Spleen (tissue), 7 donors: ENCODE measurements around the gene NTNG1.

Experiments
- CTCF ChIP-seq, 11 experiments: fragments of 200-600 bp in 7 of 11; fragments of 450-650 bp in 4 of 11; sonication (generic) in 4 of 11; IDR thresholded peaks in 8 of 11; conservative IDR thresholded peaks in 3 of 11; 1 replicate in 7 of 11; 2 replicates in 4 of 11; pipeline versions ENCODE4 v1.4.0 to v1.8.0; 2016 to 2021; ENCODE audit warnings: antibody characterized with exemption in 11 of 11, inconsistent platforms in 4 of 11, mild to moderate bottlenecking in 1 of 11
- POLR2AphosphoS5 ChIP-seq, 3 donors: sonication (generic); formaldehyde crosslinking; IDR thresholded peaks; one replicate each; pipeline ENCODE4 v1.5.1; 2017; ENCODE audit warnings: antibody characterized with exemption in 3 of 3
- donor health status: DM: no; HTN: no; CAD: no; lungs with moderate emphysema.
- donor health status: DM: no; HTN: no; CAD: no.
- donor health status: DM: no; HTN: no; CAD: no.

GRCh38 chr1:107523736-107524135 lies 382.9 kb downstream of the NTNG1 start:
- TF ChIP-seq POLR2AphosphoS5 (IDR thresholded peaks at IDR 0.05), result no peak
- no peak for TF ChIP-seq CTCF (IDR thresholded peaks at IDR 0.05 in 8 of 11, conservative IDR thresholded peaks at IDR 0.05 in 3 of 11)
